ENCODE measurements around the gene GRB10. TPM values are rescaled to one million over a fixed set of nuclear protein-coding genes. Genes with fewer than 3 reads are reported as not detected.
A peak's percentile ranks its signal among the peaks of the same experiment; 100 is the strongest.

GRB10 gene
- total RNA-seq, 1 experiment from 2014 or later = 68.2 TPM

DNA sequence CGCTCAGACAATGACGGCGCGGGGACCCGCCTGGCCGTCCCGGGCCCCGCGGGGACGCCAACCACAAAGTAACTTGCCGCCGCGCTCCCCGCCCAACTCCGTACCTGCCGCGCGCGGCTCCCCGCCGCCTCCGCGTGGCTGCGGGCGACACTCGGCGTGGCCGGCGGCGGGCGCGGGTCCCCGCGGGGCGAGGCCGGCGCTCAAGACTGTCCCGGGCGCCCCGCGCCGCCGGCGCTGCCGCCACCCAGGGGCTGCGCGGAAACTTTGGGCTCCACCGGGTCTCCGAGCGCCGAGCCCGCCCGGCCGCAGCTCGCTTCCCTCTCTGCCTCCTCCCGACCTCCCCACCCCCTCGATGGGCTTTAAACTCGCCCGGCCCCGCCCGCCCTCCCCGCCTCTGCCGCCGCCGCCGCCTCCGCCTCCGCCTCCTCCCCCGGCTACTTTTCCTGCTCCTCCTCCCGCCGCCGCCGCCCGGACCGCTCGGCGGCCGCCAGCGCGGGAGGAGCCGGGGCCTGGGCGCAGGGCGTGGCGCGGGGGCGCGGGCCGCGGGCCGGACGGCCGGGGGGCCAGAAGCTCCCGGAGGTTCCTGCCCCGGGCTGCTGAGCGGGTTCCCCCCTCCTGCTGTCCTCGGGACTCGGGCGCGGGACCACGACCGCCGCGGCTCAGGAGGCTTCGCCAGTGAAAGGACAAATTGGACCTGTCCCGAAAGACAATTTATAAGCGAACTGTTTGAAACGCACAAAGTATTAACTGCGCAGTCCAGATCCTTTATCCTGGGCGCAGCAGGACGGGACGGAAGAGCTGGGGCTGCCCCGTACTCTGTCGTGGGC lies 10.6 kb upstream of the GRB10 start:
- DNase-seq (ENCODE audit: unreplicated experiment) = peak; percentile 62
- TF ChIP-seq, protein P1, sequence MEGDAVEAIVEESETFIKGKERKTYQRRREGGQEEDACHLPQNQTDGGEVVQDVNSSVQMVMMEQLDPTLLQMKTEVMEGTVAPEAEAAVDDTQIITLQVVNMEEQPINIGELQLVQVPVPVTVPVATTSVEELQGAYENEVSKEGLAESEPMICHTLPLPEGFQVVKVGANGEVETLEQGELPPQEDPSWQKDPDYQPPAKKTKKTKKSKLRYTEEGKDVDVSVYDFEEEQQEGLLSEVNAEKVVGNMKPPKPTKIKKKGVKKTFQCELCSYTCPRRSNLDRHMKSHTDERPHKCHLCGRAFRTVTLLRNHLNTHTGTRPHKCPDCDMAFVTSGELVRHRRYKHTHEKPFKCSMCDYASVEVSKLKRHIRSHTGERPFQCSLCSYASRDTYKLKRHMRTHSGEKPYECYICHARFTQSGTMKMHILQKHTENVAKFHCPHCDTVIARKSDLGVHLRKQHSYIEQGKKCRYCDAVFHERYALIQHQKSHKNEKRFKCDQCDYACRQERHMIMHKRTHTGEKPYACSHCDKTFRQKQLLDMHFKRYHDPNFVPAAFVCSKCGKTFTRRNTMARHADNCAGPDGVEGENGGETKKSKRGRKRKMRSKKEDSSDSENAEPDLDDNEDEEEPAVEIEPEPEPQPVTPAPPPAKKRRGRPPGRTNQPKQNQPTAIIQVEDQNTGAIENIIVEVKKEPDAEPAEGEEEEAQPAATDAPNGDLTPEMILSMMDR (IDR thresholded peaks at IDR 0.05; ENCODE audit: unreplicated experiment) = no peak

DNA sequence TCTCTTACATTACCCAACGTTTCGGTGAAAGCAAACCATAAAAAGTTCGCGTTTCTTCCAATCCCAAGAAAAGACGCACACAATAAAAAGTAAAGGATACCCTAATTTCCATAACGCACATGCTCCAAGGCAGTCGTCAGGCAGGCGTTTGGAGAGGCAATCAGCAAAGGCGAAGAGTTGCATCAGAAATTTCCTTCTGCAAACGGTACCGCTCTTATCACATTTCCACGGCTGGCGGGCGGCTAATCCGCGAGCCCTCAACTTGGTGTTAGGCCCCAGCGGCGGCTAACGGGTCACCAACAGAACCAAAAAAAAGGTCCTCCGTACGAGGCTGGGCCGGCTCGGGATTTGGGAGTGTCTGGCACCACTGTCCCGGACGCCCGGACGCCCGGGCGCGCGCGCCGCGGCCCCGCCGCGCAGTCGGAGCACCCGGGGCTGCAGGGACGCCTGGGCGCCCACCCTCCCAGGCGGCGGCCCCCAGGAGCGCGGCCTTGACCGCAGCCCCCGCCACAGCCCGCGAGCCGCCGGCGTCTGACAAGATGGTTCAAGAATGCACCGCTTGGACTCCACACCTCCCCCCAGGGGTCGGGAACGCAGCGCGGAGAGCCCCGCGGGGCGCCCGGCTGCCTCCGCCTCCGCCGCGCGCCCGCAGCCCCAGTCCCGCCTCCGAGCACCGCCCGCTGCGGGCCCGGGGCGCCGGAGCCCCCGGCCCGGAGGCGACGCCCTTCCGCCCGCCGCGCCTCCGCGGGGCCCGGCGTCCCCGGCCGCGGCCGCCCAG lies 9.8 kb upstream of the GRB10 start:
- peak overlapping the region; percentile 84 for H3K4me3 Mint-ChIP-seq (ENCODE audit: unreplicated experiment)
- DNase-seq (ENCODE audit: unreplicated experiment) = peak; percentile 61
- H3K9me3 Mint-ChIP-seq (ENCODE audit: unreplicated experiment) = no peaks in the 10 kb centered on the region
- ChIA-PET POLR2A (interaction anchor here (0.7 to 1.2 kb wide), 7 partner anchors 8 to 462 kb away, joined by 3 to 4 read pairs (median 3); no protein-coding TSS in a partner anchor), CTCF (no interaction called here)
- peaks cover 13% of the 10 kb centered on the region for H3K4me1 Mint-ChIP-seq (ENCODE audit: insufficient read depth, unreplicated experiment)
- peaks cover 7% of the 10 kb centered on the region for H3K36me3 Mint-ChIP-seq (ENCODE audit: insufficient read depth, unreplicated experiment)
- TF ChIP-seq, protein P1 (IDR thresholded peaks at IDR 0.05; ENCODE audit: unreplicated experiment) = no peak
- H3K27ac Mint-ChIP-seq (ENCODE audit: low read depth, unreplicated experiment) = peak overlapping the region; percentile 64
- intact Hi-C loops (cut with micrococcal nuclease) = loop anchor here (2.0 to 5.0 kb wide), 4 partner anchors 170 to 350 kb away; no protein-coding TSS in a partner anchor
- H3K27me3 Mint-ChIP-seq (ENCODE audit: insufficient read depth, unreplicated experiment) = no peaks in the 10 kb centered on the region
- BruUV-seq (replicated peaks) = no TSS peak

More for the DNA sequence above, 10.6 kb upstream of the GRB10 start:
- H3K9me3 Mint-ChIP-seq (ENCODE audit: unreplicated experiment) = peaks cover 7% of the 10 kb centered on the region
- H3K4me3 Mint-ChIP-seq (ENCODE audit: unreplicated experiment) = peak overlapping the region; percentile 54
- no peak overlapping the region for H3K27ac Mint-ChIP-seq (ENCODE audit: low read depth, unreplicated experiment)
- no TSS peak for BruUV-seq (replicated peaks)
- H3K4me1 Mint-ChIP-seq (ENCODE audit: insufficient read depth, unreplicated experiment) = peaks cover 13% of the 10 kb centered on the region
- no peaks in the 10 kb centered on the region for H3K27me3 Mint-ChIP-seq (ENCODE audit: insufficient read depth, unreplicated experiment)
- CTCF ChIA-PET = no interaction called here
- intact Hi-C loops (cut with micrococcal nuclease) = loop anchor here (2.0 to 5.0 kb wide), 4 partner anchors 169 to 349 kb away; no protein-coding TSS in a partner anchor
- POLR2A ChIA-PET = interaction anchor here (0.6 to 0.8 kb wide), 2 partner anchors 15 to 249 kb away, joined by 3 to 4 read pairs; no protein-coding TSS in a partner anchor
- H3K36me3 Mint-ChIP-seq (ENCODE audit: insufficient read depth, unreplicated experiment) = peaks cover 5% of the 10 kb centered on the region

DNA sequence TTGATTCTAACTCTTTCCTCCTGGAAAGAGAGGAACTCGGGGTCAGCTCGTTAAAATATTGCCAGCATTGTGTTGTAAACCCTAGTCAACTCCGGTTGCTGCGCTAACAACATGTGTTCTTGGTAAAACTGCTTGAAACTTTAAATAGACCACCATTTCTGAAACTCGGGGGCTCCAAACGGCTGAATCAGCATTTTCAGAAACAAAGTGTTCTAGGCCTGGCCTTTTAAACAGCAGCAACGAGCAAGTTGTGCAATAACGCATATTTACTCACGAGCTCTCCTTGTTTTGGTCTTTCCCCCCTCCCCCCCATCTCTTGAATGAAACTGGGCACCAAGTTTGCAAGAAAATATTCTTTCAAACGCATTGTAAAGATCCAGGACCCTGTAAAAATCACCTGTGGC lies 9.2 kb upstream of the GRB10 start:
- CTCF ChIA-PET = no interaction called here
- peak; percentile 69 for DNase-seq (ENCODE audit: unreplicated experiment)
- TF ChIP-seq, protein P1 (IDR thresholded peaks at IDR 0.05; ENCODE audit: unreplicated experiment) = no peak
- Mint-ChIP-seq H3K4me3 (ENCODE audit: unreplicated experiment) (peak overlapping the region; percentile 84), H3K36me3 (ENCODE audit: insufficient read depth, unreplicated experiment) (peaks cover 13% of the 10 kb centered on the region), H3K27me3 (ENCODE audit: insufficient read depth, unreplicated experiment) (no peaks in the 10 kb centered on the region), H3K9me3 (ENCODE audit: unreplicated experiment) (peaks cover 5% of the 10 kb centered on the region), H3K27ac (ENCODE audit: low read depth, unreplicated experiment) (peak overlapping the region; percentile 64), H3K4me1 (ENCODE audit: insufficient read depth, unreplicated experiment) (peaks cover 13% of the 10 kb centered on the region)
- POLR2A ChIA-PET = interaction anchor here (0.7 to 1.3 kb wide), 8 partner anchors 8 to 461 kb away, joined by 3 to 4 read pairs (median 3); no protein-coding TSS in a partner anchor
- BruUV-seq (replicated peaks) = TSS peak; percentile 47
- intact Hi-C loops (cut with micrococcal nuclease) = loop anchor here (2.0 to 5.0 kb wide), 4 partner anchors 170 to 350 kb away; no protein-coding TSS in a partner anchor
